ENCODE data around the gene L3MBTL3.

The L3MBTL3 gene

GRCh38 chr6:130188207-130188899, 170.0 kb downstream of the L3MBTL3 start:
- no peak for DNase-seq

- no peak for DNase-seq
These were observed 171.4 kb downstream of the L3MBTL3 start for GRCh38 chr6:130189531-130190397.
